ENCODE measurements around the gene GALK2.
"Not testable (repeated sequence)": the region's sequence is repeated elsewhere in the genome, so short reads cannot be mapped to it uniquely, and the experiment has no call there.

Gene GALK2

GRCh38 chr15:49287481-49287880, 117.4 kb downstream of the GALK2 start:
- no peak for DNase-seq

- DNase-seq = no peak
Measured at GRCh38 chr15:49288391-49288790, 118.3 kb downstream of the GALK2 start.

- no peak for DNase-seq
Measured at GRCh38 chr15:49290191-49290590, 120.1 kb downstream of the GALK2 start.

- DNase-seq = no peak
Measured at GRCh38 chr15:49293941-49294340, 123.9 kb downstream of the GALK2 start.

- no peak for DNase-seq
Measured at GRCh38 chr15:49296258-49296657, 126.2 kb downstream of the GALK2 start.

- no peak for DNase-seq
Measured at GRCh38 chr15:49297584-49297983, 127.5 kb downstream of the GALK2 start.

- no peak for DNase-seq
Measured at GRCh38 chr15:49300856-49301255, 130.8 kb downstream of the GALK2 start.

- no peak for DNase-seq
Measured at GRCh38 chr15:49301562-49301961, 131.5 kb downstream of the GALK2 start.

GRCh38 chr15:49303003-49303402, 133.0 kb downstream of the GALK2 start:
- no peak for DNase-seq

- DNase-seq = no peak
Measured at GRCh38 chr15:49306551-49306950, 136.5 kb downstream of the GALK2 start.

GRCh38 chr15:49308686-49309085, 138.6 kb downstream of the GALK2 start:
- DNase-seq = no peak

- no peak for DNase-seq
Measured at GRCh38 chr15:49309889-49310288, 139.8 kb downstream of the GALK2 start.

GRCh38 chr15:49313650-49314049, 143.6 kb downstream of the GALK2 start:
- no peak for DNase-seq

GRCh38 chr15:49314716-49315115, 144.7 kb downstream of the GALK2 start:
- no peak for DNase-seq

- no peak for DNase-seq
Measured at GRCh38 chr15:49315391-49315823, 145.4 kb downstream of the GALK2 start.

- DNase-seq = no peak
Measured at GRCh38 chr15:49320351-49320750, 150.3 kb downstream of the GALK2 start.

GRCh38 chr15:49323207-49323606, 153.2 kb downstream of the GALK2 start:
- no peak for DNase-seq

GRCh38 chr15:49327927-49328326, 157.9 kb downstream of the GALK2 start:
- no peak for DNase-seq

GRCh38 chr15:49328941-49329340, 158.9 kb downstream of the GALK2 start:
- DNase-seq = no peak

- DNase-seq = no peak
Measured at GRCh38 chr15:49330166-49330565, 160.1 kb downstream of the GALK2 start.

GRCh38 chr15:49331442-49331841, 161.4 kb downstream of the GALK2 start:
- DNase-seq = no peak

GRCh38 chr15:49331951-49332350, 161.9 kb downstream of the GALK2 start:
- DNase-seq = no peak

- no peak for DNase-seq
Measured at GRCh38 chr15:49339656-49340055, 169.6 kb downstream of the GALK2 start.

GRCh38 chr15:49343546-49343945, 173.5 kb downstream of the GALK2 start:
- no peak for DNase-seq

GRCh38 chr15:49354439-49354838, 184.4 kb downstream of the GALK2 start:
- DNase-seq = not testable (repeated sequence)

GRCh38 chr15:49361370-49361769, 191.3 kb downstream of the GALK2 start:
- DNase-seq = no peak
